GM19463 (cell line): ENCODE measurements around the gene MTMR3.
"Not testable (repeated sequence)": the region's sequence is repeated elsewhere in the genome, so short reads cannot be mapped to it uniquely, and the experiment has no call there.

Source experiments
- ATAC-seq: cut with Tn5 transposase; IDR thresholded peaks from one replicate; pipeline ENCODE4 v1.9.1; 2021; ENCODE audit warnings: mild to moderate bottlenecking, moderate library complexity; ENCODE audit not compliant: unreplicated experiment

MTMR3 gene

DNA sequence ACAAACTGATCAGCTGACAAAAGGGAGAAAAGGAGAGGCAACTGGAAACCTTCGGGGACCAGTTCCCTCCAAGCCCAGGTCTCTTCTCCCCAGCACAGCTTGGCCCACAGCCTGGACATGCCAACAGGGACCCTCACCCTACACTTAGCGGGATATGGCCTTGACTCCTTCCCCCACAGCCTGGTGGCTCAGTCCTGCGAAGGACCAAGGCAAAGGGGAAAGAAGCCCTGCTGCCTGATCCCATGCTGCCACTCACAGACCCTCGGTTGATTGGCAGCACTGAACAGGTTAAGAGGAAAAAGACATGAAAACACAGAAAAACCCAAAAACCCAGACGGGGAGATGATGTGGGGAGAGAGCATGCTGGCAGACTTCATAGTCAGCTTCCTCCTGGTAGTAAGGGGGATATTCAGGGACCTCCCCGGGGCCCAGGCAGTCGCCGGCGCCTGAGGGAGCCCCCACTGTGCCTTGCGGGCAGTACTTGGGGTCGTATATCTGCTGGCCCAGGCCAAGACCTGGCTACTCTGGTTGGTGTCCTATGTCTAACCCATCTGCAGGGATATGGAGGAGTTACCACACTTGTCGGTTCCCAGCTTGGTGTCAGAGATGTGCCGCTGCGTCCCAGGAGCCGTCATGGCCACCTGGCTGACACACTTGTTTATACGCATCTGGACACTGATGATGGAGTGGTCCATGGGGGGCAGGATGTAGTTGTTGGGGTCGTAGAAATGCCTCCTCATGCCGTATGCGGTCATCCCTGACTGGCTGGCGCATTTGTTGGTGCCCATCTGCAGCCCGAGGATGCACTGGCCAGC lies 163.1 kb downstream of the MTMR3 start:
- no peak for ATAC-seq

- ATAC-seq, result no peak
These were observed 163.9 kb downstream of the MTMR3 start for GRCh38 chr22:30046716-30047363.

DNA sequence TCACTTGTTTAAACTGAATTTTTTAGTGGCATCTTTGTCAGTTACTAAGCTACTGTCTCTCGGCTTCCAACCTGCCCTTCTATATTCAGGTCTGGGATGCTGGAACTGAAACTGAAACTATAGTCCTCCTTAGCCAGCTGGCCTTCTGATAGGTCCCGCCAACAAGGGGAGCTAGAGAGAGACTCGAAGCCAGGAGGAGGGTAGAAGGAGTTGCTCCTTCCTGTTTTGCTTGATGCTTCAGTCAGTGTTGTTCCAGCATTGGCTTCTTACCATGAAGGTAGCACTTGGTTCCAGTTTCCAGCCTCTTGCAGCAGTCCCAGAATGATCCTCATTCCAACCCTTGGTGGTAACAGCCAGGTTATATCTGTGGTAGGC lies 164.4 kb downstream of the MTMR3 start:
- ATAC-seq, result no peak

GRCh38 chr22:30048681-30049080 lies 165.7 kb downstream of the MTMR3 start:
- ATAC-seq, result no peak

- no peak for ATAC-seq
These were observed 171.2 kb downstream of the MTMR3 start for GRCh38 chr22:30054067-30054763.

GRCh38 chr22:30054764-30055069 lies 171.7 kb downstream of the MTMR3 start:
- ATAC-seq, result no peak

- ATAC-seq, result no peak
These were observed 173.0 kb downstream of the MTMR3 start for GRCh38 chr22:30056015-30056414.

- ATAC-seq, result no peak
These were observed 174.4 kb downstream of the MTMR3 start for GRCh38 chr22:30057375-30057774.

DNA sequence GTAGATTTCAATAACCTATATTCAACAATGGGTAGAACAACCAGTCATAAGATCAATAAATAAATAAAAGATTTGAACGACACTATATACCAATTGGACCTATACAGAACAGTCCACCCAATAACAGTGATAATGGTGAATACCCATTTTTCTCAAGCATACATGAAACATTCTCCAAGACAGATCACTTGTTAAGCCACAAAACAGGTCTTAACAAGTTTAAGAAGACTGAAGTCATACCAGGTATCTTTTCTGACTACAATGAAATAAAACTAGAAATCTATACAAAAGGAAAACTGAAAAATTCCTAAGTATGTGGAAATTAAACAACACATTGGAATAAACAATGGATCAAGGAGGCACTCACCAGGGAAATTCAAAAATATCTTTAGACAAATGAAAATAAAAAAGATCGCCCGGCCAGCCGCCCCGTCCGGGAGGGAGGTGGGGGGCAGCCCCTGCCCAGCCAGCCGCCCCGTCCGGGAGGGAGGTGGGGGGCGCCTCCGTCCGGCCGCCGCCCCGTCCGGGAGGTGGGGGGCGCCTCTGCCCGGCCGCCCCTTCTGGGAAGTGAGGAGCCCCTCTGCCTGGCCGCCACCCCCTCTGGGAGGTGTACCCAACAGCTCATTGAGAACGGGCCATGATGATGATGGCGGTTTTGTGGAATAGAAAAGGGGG lies 176.5 kb downstream of the MTMR3 start:
- ATAC-seq, result not testable (repeated sequence)

GRCh38 chr22:30061094-30061493 lies 178.1 kb downstream of the MTMR3 start:
- ATAC-seq, result not testable (repeated sequence)

DNA sequence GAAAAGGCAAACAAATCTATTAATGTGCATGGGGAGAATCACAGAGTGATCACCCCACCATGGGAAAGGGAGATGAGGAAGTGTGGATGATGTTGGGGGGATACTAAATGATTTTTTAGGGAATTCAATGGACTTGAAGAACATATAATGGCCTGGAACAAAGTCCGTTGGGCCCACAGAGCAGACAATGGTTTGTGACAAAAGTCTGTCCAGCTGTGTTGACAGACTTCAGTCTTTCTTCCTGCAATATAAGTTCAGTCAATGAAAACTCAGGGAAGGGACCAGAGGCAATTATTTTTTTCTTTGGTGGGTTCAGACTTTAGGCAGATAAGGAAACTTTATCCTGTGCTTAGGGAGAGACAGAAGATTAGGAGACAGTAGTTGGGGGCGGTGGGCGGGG lies 179.3 kb downstream of the MTMR3 start:
- no peak for ATAC-seq

- ATAC-seq, result no peak
These were observed 180.0 kb downstream of the MTMR3 start for GRCh38 chr22:30062950-30063349.

DNA sequence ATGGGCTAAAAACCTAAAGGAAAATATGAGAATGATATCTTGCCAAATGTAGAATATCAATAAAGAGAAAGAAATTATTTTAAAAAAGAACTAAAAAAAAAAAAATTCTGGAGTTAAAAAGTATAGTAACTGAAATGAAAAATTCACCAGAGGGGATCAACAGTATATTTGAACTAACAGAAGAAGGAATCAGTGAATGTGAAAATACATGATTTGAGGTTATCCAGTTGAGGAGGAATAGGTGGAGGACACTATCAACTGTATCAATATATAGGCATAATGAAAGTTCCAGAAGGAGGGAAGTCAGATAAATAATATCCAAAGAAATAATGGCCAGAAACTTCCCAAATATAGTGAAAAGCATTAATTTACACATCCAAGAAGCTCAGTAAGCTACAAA lies 181.2 kb downstream of the MTMR3 start:
- ATAC-seq, result no peak

DNA sequence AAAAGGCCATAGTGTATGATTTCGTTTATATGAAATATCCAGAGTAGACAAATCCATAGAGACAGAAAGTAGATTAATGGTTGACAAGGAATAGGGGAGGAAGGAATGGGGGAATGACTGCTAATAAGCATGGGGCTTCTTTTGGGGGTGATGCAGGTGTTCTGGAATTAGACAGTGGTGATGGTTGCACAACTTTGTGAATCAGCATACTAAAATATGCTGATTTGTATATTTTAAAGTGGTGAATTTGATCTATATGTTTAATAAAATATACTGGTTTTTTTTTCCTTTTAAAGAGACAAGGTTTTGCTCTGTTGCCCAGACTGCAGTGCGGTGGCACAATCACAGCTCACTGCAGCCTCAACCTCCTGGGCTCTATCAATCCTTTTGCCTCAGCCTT lies 190.8 kb downstream of the MTMR3 start:
- ATAC-seq, result no peak

DNA sequence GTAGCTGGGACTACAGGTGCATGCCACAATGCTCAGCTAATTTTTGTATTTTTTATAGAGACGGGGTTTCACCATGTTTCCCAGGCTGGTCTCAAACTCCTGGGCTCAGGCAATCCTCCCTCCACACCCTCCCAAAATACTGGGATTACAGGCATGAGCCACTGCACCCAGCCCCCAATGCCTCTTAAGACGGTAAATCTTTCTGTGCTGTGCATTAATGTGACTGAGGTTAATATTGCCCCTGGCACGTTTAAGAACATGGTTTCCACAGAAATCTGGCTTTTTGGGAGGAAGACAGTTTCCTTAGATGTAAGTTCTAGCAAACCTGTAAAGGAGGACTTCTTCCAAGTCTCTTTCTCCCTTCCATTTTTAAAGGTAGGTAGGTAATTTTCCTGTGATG lies 191.2 kb downstream of the MTMR3 start:
- no peak for ATAC-seq

DNA sequence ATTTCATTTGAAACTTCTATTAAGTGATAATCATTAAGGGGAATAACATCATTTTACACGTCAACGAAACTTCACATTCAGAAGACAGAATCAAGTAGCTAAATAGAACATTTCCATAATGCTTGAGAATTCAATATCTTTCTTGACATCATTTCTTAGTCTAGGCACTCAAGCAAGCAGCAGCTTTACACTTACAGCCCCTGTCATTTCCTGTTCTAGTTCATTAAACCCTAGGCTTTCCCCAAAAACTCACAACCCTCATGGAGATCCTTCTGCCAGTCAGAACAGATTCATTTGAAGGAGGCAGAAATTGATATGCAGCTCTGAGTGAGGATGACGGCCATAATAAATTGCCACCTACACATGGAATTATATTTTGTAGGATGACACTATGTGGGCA lies 192.0 kb downstream of the MTMR3 start:
- ATAC-seq, result no peak

DNA sequence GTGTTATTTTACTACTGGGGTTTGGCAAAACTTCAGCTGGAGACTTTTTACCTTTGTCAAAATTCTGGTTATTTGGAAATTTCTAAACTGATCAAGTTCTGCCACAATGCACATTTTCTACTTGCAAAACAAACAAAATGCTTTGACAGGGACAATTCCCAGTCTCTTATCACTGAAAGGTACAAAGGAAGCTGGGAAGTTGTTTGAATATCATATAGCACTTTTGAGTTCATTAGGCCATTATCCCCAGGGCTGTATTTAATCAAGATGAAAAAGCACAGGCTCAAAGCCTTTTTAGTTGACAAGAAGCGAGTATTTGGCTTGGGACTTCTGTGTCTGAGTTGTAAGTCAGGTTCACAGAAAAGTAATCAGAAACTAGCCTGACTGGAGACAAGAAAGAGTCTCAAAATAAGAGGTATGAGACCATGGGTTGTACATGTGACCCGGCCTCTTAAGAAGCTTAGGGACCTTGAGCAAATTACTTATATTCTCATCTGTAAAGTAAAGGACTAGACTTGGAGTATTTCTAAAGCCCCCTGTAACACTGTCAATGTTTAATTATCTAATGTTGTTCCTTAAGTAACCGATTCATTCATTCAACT lies 194.4 kb downstream of the MTMR3 start:
- no peak for ATAC-seq

GRCh38 chr22:30078320-30079311 lies 195.6 kb downstream of the MTMR3 start:
- ATAC-seq, result no peak

DNA sequence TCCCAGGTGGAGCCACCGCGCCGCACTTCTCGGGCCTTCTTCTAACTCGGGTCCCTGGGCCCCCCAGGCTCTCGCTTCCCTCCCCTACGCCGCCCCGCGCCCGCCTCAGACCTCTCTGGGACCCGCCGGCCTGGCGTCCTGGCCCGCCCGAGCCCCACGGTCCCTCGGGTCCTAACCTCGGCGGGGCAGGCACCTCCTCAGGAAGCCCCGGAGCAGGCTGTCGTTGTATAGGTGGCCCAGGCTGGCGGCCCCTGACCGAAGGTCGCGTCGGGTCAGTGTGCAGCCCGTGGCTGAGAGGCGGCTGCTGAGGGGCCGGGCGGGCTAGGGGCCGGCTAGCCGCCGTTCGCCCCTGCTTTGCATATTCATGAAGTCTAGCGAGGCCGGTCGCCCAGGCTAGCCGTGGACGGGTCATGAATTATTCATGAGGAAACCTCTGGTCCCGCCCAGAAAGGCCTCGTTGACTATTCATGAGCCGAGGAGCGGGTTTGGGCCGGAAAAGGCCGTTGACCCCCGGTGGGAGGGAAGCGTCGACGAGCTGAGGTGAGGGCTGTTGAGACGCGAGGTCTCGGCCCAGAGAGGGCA lies 197.1 kb downstream of the MTMR3 start, which contains the start of gene HORMAD2:
Gene HORMAD2, plus strand, starts transcription at position 513 of the 582 bp plus-strand sequence. CDS start 13,489 bp downstream, outside the sequence.
- no peak for ATAC-seq
